ENCODE results near the gene GPR151.
"Not testable (repeated sequence)": the region's sequence is repeated elsewhere in the genome, so short reads cannot be mapped to it uniquely, and the experiment has no call there.

Gene GPR151

GRCh38 chr5:146516151-146516475 is at the start of gene GPR151:
Gene GPR151 (minus strand): TSS chr5:146516190. CDS start chr5:146516113, 77 bp downstream.
- DNase-seq = no peak

DNA sequence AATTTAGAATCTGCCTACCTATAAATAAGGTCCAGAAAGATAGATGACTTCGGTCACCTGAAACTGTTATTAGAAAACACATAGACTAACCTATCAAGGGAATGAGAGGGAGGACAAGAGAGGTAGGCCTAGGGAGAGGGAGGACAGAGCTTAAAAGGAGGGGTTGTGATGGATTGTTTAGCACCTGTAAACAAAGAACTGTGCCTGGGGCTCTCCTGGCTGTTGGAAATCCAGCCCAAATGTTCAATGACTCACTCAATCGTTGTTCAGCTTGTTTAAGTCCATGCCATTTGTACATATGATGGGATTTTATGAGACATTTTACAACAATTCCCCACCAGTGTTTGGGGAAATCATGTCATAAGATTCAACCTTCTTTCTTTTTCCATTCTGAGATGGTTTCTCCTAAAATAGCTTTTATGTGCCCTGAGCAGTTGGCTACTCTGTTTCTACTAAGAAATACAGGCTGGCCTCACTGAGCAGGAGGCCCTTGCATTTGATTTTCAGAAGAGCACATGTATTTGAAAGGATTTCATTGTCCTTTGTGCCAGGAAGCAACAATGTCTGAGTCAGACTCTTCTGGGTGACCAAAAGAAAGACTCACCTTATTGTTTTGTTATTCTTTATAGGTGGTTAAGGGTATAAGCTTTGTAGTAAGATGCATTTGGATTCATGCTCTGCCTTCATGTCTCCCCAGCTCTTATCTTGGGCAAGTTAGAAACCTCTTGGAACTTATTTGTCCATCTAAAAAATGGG is 48.2 kb upstream of the GPR151 start:
- no peak for DNase-seq

GRCh38 chr5:146562461-146562860 is 46.5 kb upstream of the GPR151 start:
- no peak for DNase-seq

DNA sequence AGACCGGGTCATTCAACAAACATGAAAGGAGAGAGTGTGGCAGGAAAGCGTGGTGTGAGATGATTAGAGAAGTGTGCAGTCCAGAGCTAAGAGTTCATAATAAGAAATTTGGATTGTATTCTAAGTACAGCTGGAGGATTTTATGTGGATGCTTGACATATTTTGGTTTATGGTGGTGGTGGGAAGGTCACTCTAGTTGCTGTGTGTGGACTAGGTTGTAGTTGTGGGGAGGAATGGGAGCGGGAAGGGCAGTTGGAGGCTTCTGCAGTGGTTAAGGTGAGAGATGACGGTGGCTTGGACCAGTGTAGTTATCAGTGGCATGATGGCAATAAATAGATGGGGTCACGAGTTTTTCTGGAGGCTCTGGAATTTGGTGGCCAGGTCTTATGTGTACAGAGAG is 45.7 kb upstream of the GPR151 start:
- no peak for DNase-seq

- no peak for DNase-seq
These were observed 44.3 kb upstream of the GPR151 start for GRCh38 chr5:146560205-146560812.

GRCh38 chr5:146556884-146557283 is 40.9 kb upstream of the GPR151 start:
- DNase-seq = not testable (repeated sequence)

GRCh38 chr5:146553446-146553845 is 37.5 kb upstream of the GPR151 start:
- DNase-seq = no peak

DNA sequence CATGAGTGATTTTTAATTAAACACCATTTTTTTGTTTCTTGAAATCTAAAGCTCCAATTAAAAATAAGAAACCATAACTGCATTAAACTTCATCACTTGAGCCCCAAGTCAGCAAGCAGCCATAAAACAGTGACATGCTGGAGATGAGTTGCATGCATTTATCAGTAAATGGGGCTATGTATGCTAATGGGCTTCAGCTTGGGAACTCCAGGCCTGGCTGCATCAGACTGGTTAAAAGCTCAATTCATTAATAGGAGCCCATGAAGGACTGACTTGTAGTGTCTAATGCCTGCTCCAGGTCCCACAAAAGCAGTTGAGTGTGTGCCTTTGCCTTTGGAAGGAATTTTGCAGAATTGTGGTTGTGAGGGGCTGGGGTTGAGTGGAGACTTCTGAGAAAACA is 33.6 kb upstream of the GPR151 start:
- DNase-seq = no peak

GRCh38 chr5:146548781-146549449 is 32.9 kb upstream of the GPR151 start:
- no peak for DNase-seq

DNA sequence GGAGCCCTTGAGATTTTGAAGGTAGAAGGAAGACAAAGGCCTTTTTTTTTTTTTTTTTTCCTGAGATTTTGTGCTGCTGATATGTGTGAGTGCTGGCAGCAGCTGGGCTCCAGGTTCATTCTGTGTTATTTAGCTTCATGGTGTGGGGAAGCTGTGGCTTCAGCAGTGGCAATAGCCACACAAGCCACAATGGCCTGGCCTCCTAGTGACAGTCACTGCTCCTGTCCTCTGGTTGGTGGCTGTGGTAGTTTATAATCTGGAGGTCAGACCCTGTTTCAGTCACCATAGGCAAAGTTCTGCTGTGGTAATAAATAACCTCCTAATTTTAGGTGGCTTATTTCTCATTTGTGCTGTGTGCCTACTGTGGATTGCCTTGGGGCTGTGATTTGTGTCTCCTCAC is 28.2 kb upstream of the GPR151 start:
- DNase-seq = no peak

- peak; percentile 42 for DNase-seq
These were observed 26.2 kb upstream of the GPR151 start for GRCh38 chr5:146541958-146542849.

DNA sequence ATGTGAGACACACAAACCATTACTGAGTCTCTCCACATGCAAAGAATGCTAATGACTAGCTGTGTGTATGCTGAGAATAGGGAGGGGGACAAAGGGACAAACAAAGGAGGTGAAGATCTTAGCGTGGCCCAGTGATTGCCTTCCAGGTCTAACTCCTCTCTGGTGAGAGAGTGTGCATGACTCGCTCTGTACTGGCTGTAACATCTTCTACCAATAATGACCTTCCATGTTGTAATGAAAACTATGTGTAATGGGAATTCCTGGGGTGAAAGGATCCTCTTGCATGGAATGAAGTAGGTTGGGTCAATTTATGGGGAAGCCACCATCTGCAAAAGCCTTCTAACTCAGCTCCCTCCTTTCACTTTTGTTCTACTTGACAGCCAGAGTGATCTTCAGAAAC is 24.4 kb upstream of the GPR151 start:
- no peak for DNase-seq

- DNase-seq = no peak
These were observed 24.0 kb upstream of the GPR151 start for GRCh38 chr5:146539973-146540372.

- DNase-seq = no peak
These were observed 22.4 kb upstream of the GPR151 start for GRCh38 chr5:146538432-146538831.

DNA sequence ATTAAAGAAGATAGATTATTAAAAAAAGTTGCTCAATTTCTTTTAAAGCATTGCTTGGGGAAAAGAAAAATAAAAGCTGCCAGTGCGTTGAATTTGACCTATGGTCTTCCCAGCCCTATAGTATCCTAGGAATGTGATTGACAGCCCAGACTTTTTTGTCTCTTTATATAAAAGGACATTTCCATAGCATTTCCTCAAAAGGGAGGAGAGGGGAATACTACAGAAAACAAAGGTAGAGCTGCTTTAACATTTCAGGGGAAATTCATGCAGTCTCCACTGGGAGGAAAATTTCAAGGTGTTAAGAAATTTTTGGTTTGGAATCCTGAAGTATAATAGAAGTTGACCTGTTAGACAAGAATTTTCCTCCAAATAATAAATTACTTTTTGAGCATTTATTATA is 17.9 kb upstream of the GPR151 start:
- no peak for DNase-seq

DNA sequence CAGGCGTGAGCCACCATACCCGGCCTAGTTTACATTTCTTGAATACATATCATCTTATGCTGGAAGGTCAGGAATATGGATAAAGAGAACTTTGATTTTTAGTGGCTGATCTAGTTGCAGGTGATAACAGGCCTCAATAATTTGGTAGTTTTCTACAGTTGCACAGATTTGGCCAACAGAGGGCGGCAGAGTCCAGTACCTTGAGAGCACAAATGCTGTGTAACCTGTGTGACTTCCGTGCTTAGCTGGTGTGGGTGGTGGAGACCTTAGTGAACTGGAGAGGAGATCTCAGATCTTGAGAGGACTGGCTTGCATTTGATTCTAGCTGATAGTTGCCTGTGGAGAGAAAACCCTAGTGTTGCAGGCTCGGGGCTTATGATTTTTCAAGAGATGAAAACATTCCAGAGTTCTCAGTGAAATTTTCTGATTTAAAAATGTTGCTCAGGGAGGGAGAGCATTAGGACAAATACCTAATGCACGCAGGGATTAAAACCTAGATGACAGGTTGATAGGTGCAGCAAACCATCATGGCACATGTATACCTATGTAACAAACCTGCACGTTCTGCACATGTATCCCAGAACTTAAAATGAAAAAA is 17.4 kb upstream of the GPR151 start:
- peak; percentile 31 for DNase-seq

- no peak for DNase-seq
These were observed 14.0 kb upstream of the GPR151 start for GRCh38 chr5:146529984-146530383.

DNA sequence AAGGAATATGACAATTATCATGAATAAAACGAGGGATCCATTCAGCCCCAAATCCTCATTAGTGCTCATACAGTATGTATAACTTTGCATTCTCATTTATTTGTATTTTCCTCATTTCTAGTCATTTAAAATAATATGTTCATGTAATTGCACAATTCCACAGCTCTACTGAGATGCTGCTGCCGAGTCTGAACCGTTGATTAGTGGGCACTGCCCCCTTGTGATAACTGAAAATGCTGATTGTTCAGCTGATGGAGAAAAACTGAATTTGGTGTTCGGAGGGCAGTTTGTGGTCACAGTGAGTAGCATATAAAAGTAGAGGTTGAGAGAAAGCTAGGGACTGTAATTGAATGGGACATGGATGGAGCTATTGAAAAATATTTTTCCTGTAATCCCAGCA is 12.2 kb upstream of the GPR151 start:
- DNase-seq = no peak

DNA sequence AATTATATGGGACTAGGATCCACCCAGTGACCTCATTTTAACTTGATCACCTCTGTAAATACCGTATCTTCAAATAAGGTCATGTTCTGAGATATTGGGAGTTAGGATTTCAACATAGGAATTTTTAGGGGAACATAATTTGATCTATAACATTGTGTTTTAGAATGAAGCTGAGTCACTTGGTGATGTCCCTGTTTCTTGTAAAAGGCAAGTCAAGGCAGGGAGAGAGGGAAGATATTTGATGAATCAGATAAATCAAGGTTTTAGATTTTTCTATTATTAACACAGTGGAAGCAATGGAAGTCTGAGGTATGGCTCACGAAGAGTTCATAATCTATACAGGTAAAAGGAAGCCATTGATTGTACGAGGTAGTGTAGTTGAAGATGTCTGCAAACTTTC is 11.8 kb upstream of the GPR151 start:
- no peak for DNase-seq

GRCh38 chr5:146523698-146524097 is 7.7 kb upstream of the GPR151 start:
- no peak for DNase-seq

GRCh38 chr5:146521403-146522106 is 5.6 kb upstream of the GPR151 start:
- DNase-seq = no peak

GRCh38 chr5:146520731-146521130 is 4.7 kb upstream of the GPR151 start:
- DNase-seq = no peak
